ENCODE measurements around the gene PIKFYVE. TPM values are rescaled to one million over a fixed set of nuclear protein-coding genes. Genes with fewer than 3 reads are reported as not detected.
A peak's percentile ranks its signal among the peaks of the same experiment; 100 is the strongest.

The PIKFYVE gene
- total and polyA plus RNA-seq, 2 experiments from 2014 or later, result 7.3 to 24.3 TPM

GRCh38 chr2:208366215-208367127 is 100.4 kb downstream of the PIKFYVE start:
- Histone ChIP-seq H3K27ac (no peak overlapping the region), H3K4me1 (ENCODE audit: low read depth) (no peaks in the 10 kb centered on the region), H3K9me3 (ENCODE audit: low read depth) (no peaks in the 10 kb centered on the region), H3K36me3 (no peaks in the 10 kb centered on the region), H3K27me3 (no peaks in the 10 kb centered on the region), H3K4me3 (no peak overlapping the region)
- DNase-seq (ENCODE audit: low read depth in 1 of 2, low spot score in 1 of 2), result no peak
- TF ChIP-seq CTCF (IDR thresholded peaks at IDR 0.05; ENCODE audit: low read depth, low read length), result no peak

- Histone ChIP-seq H3K4me3 (no peak overlapping the region), H3K27ac (no peak overlapping the region), H3K27me3 (no peaks in the 10 kb centered on the region), H3K4me1 (ENCODE audit: low read depth) (no peaks in the 10 kb centered on the region), H3K36me3 (no peaks in the 10 kb centered on the region), H3K9me3 (ENCODE audit: low read depth) (no peaks in the 10 kb centered on the region)
- DNase-seq (ENCODE audit: low read depth in 1 of 2, low spot score in 1 of 2), result peak in 1 of 2 donors; percentile 12
- no peak for TF ChIP-seq CTCF (IDR thresholded peaks at IDR 0.05; ENCODE audit: low read depth, low read length)
Measured at GRCh38 chr2:208369091-208369490, 103.0 kb downstream of the PIKFYVE start.

- Histone ChIP-seq H3K4me1 (ENCODE audit: low read depth) (no peaks in the 10 kb centered on the region), H3K27ac (no peak overlapping the region), H3K4me3 (no peak overlapping the region), H3K36me3 (no peaks in the 10 kb centered on the region), H3K27me3 (no peaks in the 10 kb centered on the region), H3K9me3 (ENCODE audit: low read depth) (no peaks in the 10 kb centered on the region)
- DNase-seq (ENCODE audit: low read depth in 1 of 2, low spot score in 1 of 2), result peak in 1 of 2 donors; percentile 36
- no peak for TF ChIP-seq CTCF (IDR thresholded peaks at IDR 0.05; ENCODE audit: low read depth, low read length)
Measured at GRCh38 chr2:208370881-208371633, 105.0 kb downstream of the PIKFYVE start.

- Histone ChIP-seq H3K4me3 (no peak overlapping the region), H3K4me1 (ENCODE audit: low read depth) (no peaks in the 10 kb centered on the region), H3K27ac (no peak overlapping the region), H3K9me3 (ENCODE audit: low read depth) (no peaks in the 10 kb centered on the region), H3K36me3 (no peaks in the 10 kb centered on the region), H3K27me3 (no peaks in the 10 kb centered on the region)
- DNase-seq (ENCODE audit: low read depth in 1 of 2, low spot score in 1 of 2), result no peak
- TF ChIP-seq CTCF (IDR thresholded peaks at IDR 0.05; ENCODE audit: low read depth, low read length), result no peak
Measured at GRCh38 chr2:208371634-208371935, 105.5 kb downstream of the PIKFYVE start.

GRCh38 chr2:208373460-208374089 is 107.5 kb downstream of the PIKFYVE start:
- Histone ChIP-seq H3K4me3 (no peak overlapping the region), H3K9me3 (ENCODE audit: low read depth) (no peaks in the 10 kb centered on the region), H3K27me3 (no peaks in the 10 kb centered on the region), H3K27ac (no peak overlapping the region), H3K4me1 (ENCODE audit: low read depth) (no peaks in the 10 kb centered on the region), H3K36me3 (no peaks in the 10 kb centered on the region)
- TF ChIP-seq CTCF (IDR thresholded peaks at IDR 0.05; ENCODE audit: low read depth, low read length), result peak; percentile 87
- DNase-seq (ENCODE audit: low read depth in 1 of 2, low spot score in 1 of 2), result peak; percentile 63 to 72
